T-cell (primary cell): Measurements from ENCODE around the gene CYTH1. TPM values are rescaled to one million over a fixed set of nuclear protein-coding genes. Genes with fewer than 3 reads are reported as not detected.

Source experiments
- ATAC-seq, 4 experiments: fragments of 200-7000 bp in 3 of 4; fragments of 150-1000 bp in 1 of 4; cut with Tn5 transposase; replicated peaks in 1 of 4; 1 replicate in 3 of 4; 2 replicates in 1 of 4; pipeline ENCODE4 v1.10.0; 2021; ENCODE audit warnings: moderate library complexity in 3 of 4, mild to moderate bottlenecking in 2 of 4, moderate number of reproducible peaks in 1 of 4
- CTCF ChIA-PET, 2 donors: fragments of 300-600 bp; sonication (Branson Sonifier 250); formaldehyde crosslinking; loops; one replicate each; lab custom pipeline; 2022; ENCODE audit warnings: antibody characterized with exemption in 2 of 2; lab: Charles Lee
- POLR2A ChIA-PET, 2 donors: fragments of 300-600 bp; sonication (Branson Sonifier 250); formaldehyde crosslinking; loops; one replicate each; lab custom pipeline; 2022; ENCODE audit warnings: antibody characterized with exemption in 2 of 2; lab: Charles Lee
- DNase-seq, 35 experiments: peaks; one replicate each; pipeline versions ENCODE4 v3.0.0 to v3.0.0-alpha.2; 2013 to 2023
- H3K27ac ChIP-seq: one replicate; pipeline ENCODE4 v1.5.1; 2013; ENCODE audit warnings: low read length
- H3K27me3 ChIP-seq, 2 experiments: replicated peaks in 1 of 2; 1 replicate in 1 of 2; 2 replicates in 1 of 2; pipeline versions ENCODE4 v1.6.1 to v1.7.0; 2013; ENCODE audit warnings: low read length in 1 of 2, mixed read lengths in 1 of 2; ENCODE audit not compliant: control insufficient read depth in 2 of 2, insufficient read depth in 2 of 2; ENCODE audit errors: extremely low read depth in 1 of 2
- H3K36me3 ChIP-seq, 2 donors: 1 replicate in 1 of 2; 2 replicates in 1 of 2; pipeline versions ENCODE4 v1.6.1 to v1.7.0; 2013; ENCODE audit warnings: low read length in 1 of 2; ENCODE audit not compliant: control insufficient read depth in 2 of 2, insufficient read depth in 1 of 2; ENCODE audit errors: extremely low read depth in 1 of 2
- H3K4me1 ChIP-seq, 2 experiments: 1 replicate in 1 of 2; 2 replicates in 1 of 2; pipeline versions ENCODE4 v1.6.1 to v1.7.0; 2013; ENCODE audit warnings: low read length in 2 of 2, mixed read lengths in 1 of 2; ENCODE audit not compliant: insufficient read depth in 2 of 2, control insufficient read depth in 1 of 2; ENCODE audit errors: extremely low read depth in 1 of 2
- H3K4me3 ChIP-seq, 2 donors: 1 replicate in 1 of 2; 2 replicates in 1 of 2; pipeline versions ENCODE4 v1.5.1 to v1.7.0; 2013; ENCODE audit warnings: mild to moderate bottlenecking in 2 of 2, low read length in 1 of 2, moderate library complexity in 1 of 2; ENCODE audit not compliant: control insufficient read depth in 1 of 2; ENCODE audit errors: extremely low read depth in 1 of 2
- H3K9me3 ChIP-seq: 2 replicates; pipeline ENCODE4 v1.7.0; 2013
- H3K27ac Mint-ChIP-seq, 2 donors: one replicate each; pipeline ENCODE4 v1.8.0; 2020 to 2021; ENCODE audit warnings: mild to moderate bottlenecking in 2 of 2, mixed read lengths in 2 of 2
- H3K27me3 Mint-ChIP-seq, 2 donors: one replicate each; pipeline ENCODE4 v1.8.0; 2021 to 2022; ENCODE audit warnings: mixed read lengths in 2 of 2
- H3K36me3 Mint-ChIP-seq: one replicate; pipeline ENCODE4 v1.8.0; 2021; ENCODE audit warnings: mixed read lengths
- H3K4me1 Mint-ChIP-seq, 3 donors: one replicate each; pipeline ENCODE4 v1.8.0; 2020 to 2022; ENCODE audit warnings: mixed read lengths in 3 of 3, mild to moderate bottlenecking in 1 of 3
- H3K4me3 Mint-ChIP-seq, 3 donors: one replicate each; pipeline ENCODE4 v1.8.0; 2020 to 2022; ENCODE audit warnings: mild to moderate bottlenecking in 3 of 3, mixed read lengths in 3 of 3, moderate library complexity in 3 of 3
- H3K9me3 Mint-ChIP-seq, 3 donors: one replicate each; pipeline ENCODE4 v1.8.0; 2020 to 2022; ENCODE audit warnings: mixed read lengths in 3 of 3
- WGBS: methylation state at CpG from one replicate; pipeline ENCODE4 v1.1.5; 2013; ENCODE audit warnings: missing lambda C conversion rate; ENCODE audit not compliant: insufficient coverage; 5-methylcytosine and 5-hydroxymethylcytosine counted together
- total RNA-seq, 35 experiments: library from RNA in 6 of 35; stranded (reverse) in 6 of 35; fragments of 120-200 nt in 1 of 35; gene quantifications; one replicate each; pipeline versions ENCODE4 v1.2.1 to v1.2.4 and lab custom pipeline; 2013 to 2026

Gene CYTH1
- total RNA-seq, 5 donors from 2014 or later (not counting 1 experiment from before 2014, with no cell fraction given): 357 to 509 (median 372) TPM

DNA sequence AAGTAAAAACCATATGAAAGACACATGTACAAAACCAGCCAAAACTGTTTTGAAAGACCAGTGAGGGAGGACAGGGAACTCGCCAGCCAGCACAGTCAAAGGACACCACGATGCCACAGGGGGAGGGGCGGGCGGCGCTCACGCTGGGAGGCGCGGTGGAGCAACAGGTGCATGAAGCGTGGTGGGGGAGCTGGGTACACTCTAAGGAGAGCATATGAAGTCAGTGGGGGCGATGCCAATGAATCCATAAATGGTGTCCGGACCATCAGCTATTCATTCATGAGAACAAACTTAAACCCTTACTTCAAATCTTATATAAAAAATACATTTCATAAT lies 103.9 kb downstream of the CYTH1 start:
- H3K36me3 Mint-ChIP-seq: peaks cover 61% of the 10 kb centered on the region
- no peak overlapping the region for H3K4me3 Mint-ChIP-seq
- CTCF ChIA-PET: no interaction called here
- no peak for ATAC-seq
- Histone ChIP-seq H3K9me3 (no peaks in the 10 kb centered on the region), H3K27ac (no peak overlapping the region), H3K27me3 (no peaks in the 10 kb centered on the region), H3K4me1 (no peaks in the 10 kb centered on the region), H3K36me3 (peaks cover 56 to 100% of the 10 kb centered on the region in 2 donors), H3K4me3 (no peak overlapping the region)
- H3K27ac Mint-ChIP-seq: no peak overlapping the region
- POLR2A ChIA-PET: interaction anchor here in 1 of 2 donors (0.6 kb wide), 1 partner anchor 235 kb away, joined by 3 read pairs; no protein-coding TSS in a partner anchor
- H3K4me1 Mint-ChIP-seq: peaks cover 3 to 16% (median 3%) of the 10 kb centered on the region in 3 donors
- no peaks in the 10 kb centered on the region for H3K27me3 Mint-ChIP-seq
- DNase-seq: no peak
- no peaks in the 10 kb centered on the region for H3K9me3 Mint-ChIP-seq
- WGBS: no CpG with 5 or more reads among the region's 11 CpGs

GRCh38 chr17:78677303-78678221 lies 104.5 kb downstream of the CYTH1 start:
- Histone ChIP-seq H3K27me3 (no peaks in the 10 kb centered on the region), H3K4me3 (no peak overlapping the region), H3K27ac (no peak overlapping the region), H3K4me1 (no peaks in the 10 kb centered on the region), H3K36me3 (peaks cover 61 to 98% of the 10 kb centered on the region in 2 donors), H3K9me3 (no peaks in the 10 kb centered on the region)
- DNase-seq (no peak), ATAC-seq (no peak)
- Mint-ChIP-seq H3K27me3 (no peaks in the 10 kb centered on the region), H3K27ac (no peak overlapping the region), H3K4me1 (peaks cover 3 to 14% (median 3%) of the 10 kb centered on the region in 3 donors), H3K4me3 (no peak overlapping the region), H3K36me3 (peaks cover 62% of the 10 kb centered on the region), H3K9me3 (no peaks in the 10 kb centered on the region)
- CTCF ChIA-PET: no interaction called here
- POLR2A ChIA-PET: no interaction called here
- WGBS: 95% methylated on average over 21 of the region's 25 CpGs

GRCh38 chr17:78676412-78677302 lies 105.4 kb downstream of the CYTH1 start:
- Mint-ChIP-seq H3K4me1 (peaks cover 0 to 5% (median 3%) of the 10 kb centered on the region in 3 donors), H3K36me3 (peaks cover 60% of the 10 kb centered on the region), H3K9me3 (no peaks in the 10 kb centered on the region), H3K27ac (no peak overlapping the region), H3K27me3 (no peaks in the 10 kb centered on the region), H3K4me3 (no peak overlapping the region)
- no peak for ATAC-seq
- Histone ChIP-seq H3K4me3 (no peak overlapping the region), H3K36me3 (peaks cover 65 to 92% of the 10 kb centered on the region in 2 donors), H3K4me1 (no peaks in the 10 kb centered on the region), H3K27me3 (no peaks in the 10 kb centered on the region), H3K9me3 (no peaks in the 10 kb centered on the region), H3K27ac (no peak overlapping the region)
- DNase-seq: no peak
- ChIA-PET POLR2A (no interaction called here), CTCF (interaction anchor here in 1 of 2 donors (0.5 kb wide), 1 partner anchor 49 kb away, joined by 3 read pairs; no protein-coding TSS in a partner anchor)
- 97% methylated on average over 26 of the region's 26 CpGs for WGBS

DNA sequence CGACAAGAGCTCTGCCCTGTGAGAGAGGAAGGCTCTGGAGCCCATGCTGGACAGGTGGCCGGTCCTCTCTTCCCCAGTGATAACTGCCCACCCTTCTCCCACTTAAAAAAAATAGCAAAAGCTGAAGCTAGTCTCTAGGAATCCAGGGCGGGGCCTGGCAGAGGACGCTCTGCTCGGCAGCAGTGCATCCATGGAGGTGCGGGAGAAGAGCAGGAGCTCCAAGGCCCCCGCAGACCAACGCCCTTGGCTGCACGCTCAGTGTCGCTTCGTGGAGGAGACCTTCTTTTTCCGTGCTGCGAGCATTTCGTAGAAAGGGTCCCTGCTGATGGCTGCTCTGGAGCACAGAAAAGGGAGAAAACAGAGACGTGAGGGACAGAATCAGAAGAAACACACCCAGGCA lies 106.2 kb downstream of the CYTH1 start:
- no peaks in the 10 kb centered on the region for H3K4me1 ChIP-seq
- H3K27me3 ChIP-seq: no peaks in the 10 kb centered on the region
- H3K27ac Mint-ChIP-seq: no peak overlapping the region
- CTCF ChIA-PET: no interaction called here
- no peak overlapping the region for H3K4me3 ChIP-seq
- peaks cover 0 to 5% (median 3%) of the 10 kb centered on the region in 3 donors for H3K4me1 Mint-ChIP-seq
- peaks cover 66 to 90% of the 10 kb centered on the region in 2 donors for H3K36me3 ChIP-seq
- peaks cover 56% of the 10 kb centered on the region for H3K36me3 Mint-ChIP-seq
- H3K9me3 ChIP-seq: no peaks in the 10 kb centered on the region
- no peak overlapping the region for H3K27ac ChIP-seq
- DNase-seq: no peak
- 97% methylated on average over 13 of the region's 15 CpGs for WGBS
- POLR2A ChIA-PET: no interaction called here
- no peak for ATAC-seq
- H3K4me3 Mint-ChIP-seq: no peak overlapping the region
- no peaks in the 10 kb centered on the region for H3K9me3 Mint-ChIP-seq
- H3K27me3 Mint-ChIP-seq: no peaks in the 10 kb centered on the region

DNA sequence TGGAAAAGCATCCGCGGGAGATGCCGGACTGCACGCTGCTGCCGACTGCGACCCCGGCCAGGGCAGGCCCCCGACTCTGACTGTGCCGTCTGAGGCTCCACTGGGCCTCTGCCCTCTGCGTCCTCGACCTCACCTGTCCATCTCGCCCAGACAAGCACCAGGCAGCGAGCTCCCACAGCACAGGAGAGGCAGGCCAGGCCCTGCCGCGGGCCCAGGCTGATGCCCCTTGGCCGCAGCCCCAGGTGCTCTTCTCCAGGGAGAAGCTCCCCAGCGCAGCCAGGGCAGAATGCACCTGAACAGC lies 106.8 kb downstream of the CYTH1 start:
- no peak overlapping the region for H3K27ac ChIP-seq
- H3K27me3 ChIP-seq: no peaks in the 10 kb centered on the region
- POLR2A ChIA-PET: no interaction called here
- Mint-ChIP-seq H3K36me3 (peaks cover 57% of the 10 kb centered on the region), H3K27ac (no peak overlapping the region), H3K4me1 (peaks cover 2 to 7% (median 3%) of the 10 kb centered on the region in 3 donors), H3K27me3 (no peaks in the 10 kb centered on the region), H3K4me3 (no peak overlapping the region), H3K9me3 (no peaks in the 10 kb centered on the region)
- peaks cover 67 to 84% of the 10 kb centered on the region in 2 donors for H3K36me3 ChIP-seq
- H3K4me3 ChIP-seq: no peak overlapping the region
- CTCF ChIA-PET: interaction anchor here in 1 of 2 donors (0.6 kb wide), 1 partner anchor 313 kb away, joined by 6 read pairs; no protein-coding TSS in a partner anchor
- no peak for ATAC-seq
- no peaks in the 10 kb centered on the region for H3K9me3 ChIP-seq
- no peak for DNase-seq
- H3K4me1 ChIP-seq: no peaks in the 10 kb centered on the region
- WGBS: 96% methylated on average over 11 of the region's 17 CpGs

GRCh38 chr17:78674595-78675315 lies 107.3 kb downstream of the CYTH1 start:
- no peak overlapping the region for H3K4me3 ChIP-seq
- H3K4me1 Mint-ChIP-seq: peaks cover 2 to 12% (median 3%) of the 10 kb centered on the region in 3 donors
- no peaks in the 10 kb centered on the region for H3K27me3 Mint-ChIP-seq
- H3K27ac Mint-ChIP-seq: peak overlapping the region in 1 of 2 donors; percentile 55
- DNase-seq (no peak), ATAC-seq (peak in 1 of 4 experiments; percentile 8)
- CTCF ChIA-PET: interaction anchor here in 1 of 2 donors (0.6 kb wide), 1 partner anchor 313 kb away, joined by 6 read pairs; no protein-coding TSS in a partner anchor
- H3K4me3 Mint-ChIP-seq: no peak overlapping the region
- no peaks in the 10 kb centered on the region for H3K9me3 ChIP-seq
- no peaks in the 10 kb centered on the region for H3K4me1 ChIP-seq
- H3K36me3 Mint-ChIP-seq: peaks cover 51% of the 10 kb centered on the region
- no peak overlapping the region for H3K27ac ChIP-seq
- 97% methylated on average over 18 of the region's 28 CpGs for WGBS
- no peaks in the 10 kb centered on the region for H3K9me3 Mint-ChIP-seq
- peaks cover 68 to 79% of the 10 kb centered on the region in 2 donors for H3K36me3 ChIP-seq
- no peaks in the 10 kb centered on the region for H3K27me3 ChIP-seq
- POLR2A ChIA-PET: no interaction called here
